H9 (cell line): Measurements from ENCODE around the gene ITPK1. TPM values are rescaled to one million over a fixed set of nuclear protein-coding genes. Genes with fewer than 3 reads are reported as not detected.

Experiments
- DNase-seq: peaks from one replicate; pipeline ENCODE4 v3.0.0-alpha.2; 2017
- H2AFZ ChIP-seq: one replicate; pipeline ENCODE4 v1.6.1; 2013; ENCODE audit warnings: mild to moderate bottlenecking, low read length, control low read depth, moderate library complexity
- H2AK5ac ChIP-seq: 2 replicates; pipeline ENCODE4 v1.6.1; 2013; ENCODE audit warnings: low read length, control low read depth, mixed read lengths; ENCODE audit not compliant: insufficient read length
- H2BK120ac ChIP-seq: one replicate; pipeline ENCODE4 v1.6.1; 2013; ENCODE audit warnings: low read depth, mild to moderate bottlenecking, low read length, control low read depth, inconsistent platforms; ENCODE audit not compliant: poor library complexity, severe bottlenecking
- H2BK12ac ChIP-seq: 2 replicates; pipeline ENCODE4 v1.6.1; 2013; ENCODE audit warnings: low read length, control low read depth, mixed read lengths, low read depth; ENCODE audit not compliant: insufficient read length
- H2BK15ac ChIP-seq: 2 replicates; pipeline ENCODE4 v1.6.1; 2013; ENCODE audit warnings: low read depth, low read length, control low read depth
- H2BK20ac ChIP-seq: one replicate; pipeline ENCODE4 v1.6.1; 2013; ENCODE audit warnings: low read depth, mild to moderate bottlenecking, low read length, control low read depth, inconsistent platforms; ENCODE audit not compliant: poor library complexity, severe bottlenecking
- H2BK5ac ChIP-seq: 2 replicates; pipeline ENCODE4 v1.6.1; 2013; ENCODE audit warnings: low read length, control low read depth, mixed read lengths; ENCODE audit not compliant: insufficient read length
- H3K14ac ChIP-seq: 2 replicates; pipeline ENCODE4 v1.6.1; 2013; ENCODE audit warnings: low read length, control low read depth; ENCODE audit not compliant: insufficient read depth
- H3K18ac ChIP-seq: 2 replicates; pipeline ENCODE4 v1.6.1; 2013; ENCODE audit warnings: low read depth, mild to moderate bottlenecking, mixed read lengths, low read length, control low read depth; ENCODE audit not compliant: insufficient read length
- H3K23ac ChIP-seq: 2 replicates; pipeline ENCODE4 v1.6.1; 2013; ENCODE audit warnings: low read length, control low read depth, mixed read lengths, low read depth; ENCODE audit not compliant: insufficient read length
- H3K23me2 ChIP-seq: 2 replicates; pipeline ENCODE4 v1.6.1; 2013; ENCODE audit warnings: low read depth, mild to moderate bottlenecking, mixed read lengths, low read length, control low read depth; ENCODE audit not compliant: insufficient read length, poor library complexity, severe bottlenecking
- H3K27ac ChIP-seq: 2 replicates; pipeline ENCODE4 v1.5.1; 2013; ENCODE audit warnings: low read length, control low read depth, mixed read lengths, low read depth; ENCODE audit not compliant: insufficient read length
- H3K27me3 ChIP-seq: 2 replicates; pipeline ENCODE4 v1.6.1; 2013; ENCODE audit warnings: low read length, control low read depth, inconsistent platforms; ENCODE audit not compliant: insufficient read depth
- H3K4ac ChIP-seq: 2 replicates; pipeline ENCODE4 v1.6.1; 2013; ENCODE audit warnings: low read depth, mild to moderate bottlenecking, control low read depth, inconsistent platforms, low read length, moderate library complexity
- H3K4me1 ChIP-seq: 2 replicates; pipeline ENCODE4 v1.6.1; 2013; ENCODE audit warnings: low read length, control low read depth, inconsistent platforms; ENCODE audit not compliant: insufficient read depth
- H3K4me2 ChIP-seq: 2 replicates; pipeline ENCODE4 v1.6.1; 2013; ENCODE audit warnings: low read length, control low read depth, mixed read lengths; ENCODE audit not compliant: insufficient read length, insufficient read depth
- H3K56ac ChIP-seq: 2 replicates; pipeline ENCODE4 v1.6.1; 2013; ENCODE audit warnings: low read depth, mild to moderate bottlenecking, mixed read lengths, low read length, control low read depth; ENCODE audit not compliant: insufficient read length
- H3K79me1 ChIP-seq: 2 replicates; pipeline ENCODE4 v1.6.1; 2013; ENCODE audit warnings: low read depth, mild to moderate bottlenecking, moderate library complexity, low read length, control low read depth, inconsistent platforms; ENCODE audit not compliant: insufficient read depth, poor library complexity, severe bottlenecking
- H3K79me2 ChIP-seq: 2 replicates; pipeline ENCODE4 v1.6.1; 2013; ENCODE audit warnings: low read length, control low read depth, inconsistent platforms; ENCODE audit not compliant: insufficient read depth
- H3K9ac ChIP-seq: 2 replicates; pipeline ENCODE4 v1.6.1; 2013; ENCODE audit warnings: low read length, control low read depth, mixed read lengths; ENCODE audit not compliant: insufficient read length; ENCODE audit errors: extremely low read depth
- H3K9me3 ChIP-seq: one replicate; pipeline ENCODE4 v1.6.1; 2013; ENCODE audit warnings: low read depth, low read length, inconsistent platforms; ENCODE audit not compliant: control insufficient read depth
- H3T11ph ChIP-seq: one replicate; pipeline ENCODE4 v1.6.1; 2013; ENCODE audit warnings: mild to moderate bottlenecking, low read length, control low read depth, inconsistent platforms
- H4K20me1 ChIP-seq: one replicate; pipeline ENCODE4 v1.6.1; 2013; ENCODE audit not compliant: control insufficient read depth, insufficient read length, insufficient read depth
- H4K5ac ChIP-seq: 2 replicates; pipeline ENCODE4 v1.6.1; 2013; ENCODE audit warnings: low read depth, mild to moderate bottlenecking, mixed read lengths, low read length, control low read depth; ENCODE audit not compliant: insufficient read length
- H4K8ac ChIP-seq: replicated peaks from 2 replicates; pipeline ENCODE4 v1.6.1; 2013; ENCODE audit warnings: low read length, control low read depth, mixed read lengths, low read depth; ENCODE audit not compliant: insufficient read length
- H4K91ac ChIP-seq: 2 replicates; pipeline ENCODE4 v1.6.1; 2013; ENCODE audit warnings: low read depth, mild to moderate bottlenecking, moderate library complexity, mixed read lengths, low read length, control low read depth; ENCODE audit not compliant: insufficient read length
- H3K27ac Mint-ChIP-seq, 3 experiments: 2 replicates in 2 of 3; 3 replicates in 1 of 3; pipeline ENCODE4 v1.8.0; 2020 to 2021; ENCODE audit warnings: mixed read lengths in 3 of 3, mild to moderate bottlenecking in 1 of 3, moderate library complexity in 1 of 3
- H3K27me3 Mint-ChIP-seq: 2 replicates; pipeline ENCODE4 v1.8.0; 2021; ENCODE audit warnings: low read depth, mild to moderate bottlenecking, moderate library complexity, mixed read lengths
- H3K36me3 Mint-ChIP-seq, 3 experiments: 2 replicates in 2 of 3; 3 replicates in 1 of 3; pipeline ENCODE4 v1.8.0; 2020 to 2021; ENCODE audit warnings: low read depth in 3 of 3, mixed read lengths in 3 of 3; ENCODE audit not compliant: insufficient read depth in 1 of 3
- H3K4me1 Mint-ChIP-seq, 2 experiments: 2 replicates each; pipeline ENCODE4 v1.8.0; 2020; ENCODE audit warnings: mixed read lengths in 2 of 2
- H3K4me3 Mint-ChIP-seq, 2 experiments: 2 replicates in 1 of 2; 3 replicates in 1 of 2; pipeline ENCODE4 v1.8.0; 2020 to 2021; ENCODE audit warnings: mild to moderate bottlenecking in 2 of 2, mixed read lengths in 2 of 2, moderate library complexity in 1 of 2
- H3K9me3 Mint-ChIP-seq, 2 experiments: 2 replicates in 1 of 2; 3 replicates in 1 of 2; pipeline ENCODE4 v1.8.0; 2020; ENCODE audit warnings: mild to moderate bottlenecking in 2 of 2, mixed read lengths in 2 of 2, moderate library complexity in 1 of 2
- CTCF ChIP-seq: fragments of 200-600 bp; sonication (generic); conservative IDR thresholded peaks from 3 replicates; pipeline ENCODE4 v1.8.0; 2021; ENCODE audit warnings: antibody characterized with exemption, mild to moderate bottlenecking
- WGBS: extraction: QIAGEN DNeasy Blood & Tissue Kit; methylation state at CpG from one replicate; pipeline ENCODE4 v1.1.7; 2013; ENCODE audit warnings: missing lambda C conversion rate, low lambda C conversion rate, mixed read lengths; ENCODE audit not compliant: insufficient read length; ENCODE audit errors: extremely low coverage; 5-methylcytosine and 5-hydroxymethylcytosine counted together
- total RNA-seq: library from RNA; stranded (reverse); gene quantifications from 2 replicates; pipeline ENCODE4 v1.2.1, GENCODE V29; 2021

The ITPK1 gene
- total RNA-seq, 1 experiment from 2014 or later, result 92.7 TPM

DNA sequence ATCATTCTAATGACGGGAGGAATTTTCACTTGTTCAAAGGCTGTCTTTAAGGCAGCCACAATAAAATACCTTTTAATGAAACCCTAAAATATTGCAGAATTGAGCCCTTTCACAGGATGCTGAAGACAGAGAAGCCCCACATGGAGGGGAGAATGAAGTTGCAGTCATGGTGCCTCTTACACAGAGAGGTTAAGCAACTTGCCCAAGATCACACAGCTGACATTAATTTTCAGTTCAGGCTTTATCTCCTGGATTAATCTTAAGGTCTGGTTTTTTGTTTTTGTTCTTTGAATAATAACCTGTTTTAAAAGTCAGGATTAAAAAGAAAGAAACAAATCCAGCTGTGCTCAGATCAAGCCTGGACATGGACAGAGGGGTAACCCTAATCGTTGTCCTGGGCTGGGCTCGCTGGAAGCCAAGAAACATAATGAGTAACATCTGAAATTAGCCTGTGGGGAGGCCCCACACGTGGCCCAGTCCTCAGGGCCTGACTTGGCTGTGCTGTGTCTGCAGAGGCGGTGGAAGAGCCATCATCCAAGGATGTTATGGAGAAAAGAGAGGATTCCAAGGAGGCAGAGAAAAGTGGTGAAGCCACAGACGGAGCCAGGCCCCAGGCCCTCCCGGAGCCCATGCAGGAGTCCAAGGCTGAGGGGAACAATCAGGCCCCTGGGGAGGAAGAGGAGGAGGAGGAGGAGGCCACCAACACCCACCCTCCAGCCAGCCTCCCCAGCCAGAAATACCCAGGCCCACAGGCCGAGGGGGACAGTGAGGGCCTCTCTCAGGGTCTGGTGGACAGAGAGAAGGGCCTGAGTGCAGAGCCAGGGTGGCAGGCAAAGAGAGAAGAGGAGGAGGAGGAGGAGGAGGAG, 184.8 kb downstream of the ITPK1 start:
- Histone ChIP-seq H3T11ph (no peak overlapping the region), H3K27me3 (no peaks in the 10 kb centered on the region), H2BK12ac (no peak overlapping the region), H3K4ac (no peak overlapping the region), H3K14ac (no peak overlapping the region), H4K91ac (no peak overlapping the region), H2BK120ac (no peak overlapping the region), H2BK20ac (no peak overlapping the region), H2AK5ac (no peak overlapping the region), H4K5ac (no peak overlapping the region), H3K9ac (no peak overlapping the region), H3K23me2 (peaks cover 4% of the 10 kb centered on the region), H3K79me2 (no peaks in the 10 kb centered on the region), H2BK15ac (no peak overlapping the region), H3K4me1 (no peaks in the 10 kb centered on the region), H2BK5ac (no peak overlapping the region), H3K56ac (no peak overlapping the region), H3K27ac (no peak overlapping the region), H3K4me2 (no peak overlapping the region), H3K18ac (no peak overlapping the region), H4K20me1 (peaks cover 7% of the 10 kb centered on the region), H3K9me3 (no peaks in the 10 kb centered on the region), H3K23ac (no peak overlapping the region), H2AFZ (no peak overlapping the region), H3K79me1 (no peaks in the 10 kb centered on the region), H4K8ac (no peak overlapping the region)
- Mint-ChIP-seq H3K4me1 (no peaks in the 10 kb centered on the region), H3K9me3 (no peaks in the 10 kb centered on the region; a peak in 1 of 5 replicates), H3K27me3 (peaks cover 10% of the 10 kb centered on the region), H3K36me3 (peaks cover 0 to 5% (median 0%) of the 10 kb centered on the region in 3 experiments; a peak in 2 of 7 replicates), H3K4me3 (no peak overlapping the region; a peak in 1 of 5 replicates), H3K27ac (no peak overlapping the region)
- no CpG with 5 or more reads among the region's 8 CpGs for WGBS
- no peak for TF ChIP-seq CTCF
- no peak for DNase-seq
